ENCODE measurements around the gene MSRB3. TPM values are rescaled to one million over a fixed set of nuclear protein-coding genes. Genes with fewer than 3 reads are reported as not detected.

Gene MSRB3
- total and polyA plus RNA-seq, 2 of the 8 experiments (the other 6 are each of a cell fraction or from before 2014, with no cell fraction given), result 0.32 to 1.2 TPM

- Histone ChIP-seq H4K5ac (ENCODE audit: insufficient read length, low read depth, low read length) (no peak overlapping the region), H2BK12ac (ENCODE audit: low read depth, low read length) (no peak overlapping the region), H3K79me2 (ENCODE audit: control insufficient read depth in 1 of 2, insufficient read depth in 2 of 2, low read length in 2 of 2) (no peaks in the 10 kb centered on the region), H2BK5ac (ENCODE audit: low read depth, low read length) (no peak overlapping the region), H3K4ac (replicated peaks; ENCODE audit: insufficient read length, low read depth, low read length) (no peak overlapping the region), H3K14ac (ENCODE audit: insufficient read length) (no peak overlapping the region), H3K18ac (ENCODE audit: extremely low read depth, low read length) (no peak overlapping the region), H3K27ac (ENCODE audit: low read depth, low read length) (no peak overlapping the region), H3K23me2 (ENCODE audit: low read depth, low read length) (no peaks in the 10 kb centered on the region), H3K9ac (replicated peaks in 1 of 4; ENCODE audit: extremely low read depth in 1 of 4, low read depth in 3 of 4, low read length in 3 of 4) (no peak overlapping the region), H3K56ac (replicated peaks; ENCODE audit: insufficient read length, low read depth, low read length) (no peak overlapping the region), H3K23ac (ENCODE audit: insufficient read length) (no peak overlapping the region), H2BK20ac (ENCODE audit: low read length) (no peak overlapping the region), H2AK5ac (ENCODE audit: low read depth, low read length) (no peak overlapping the region), H2BK120ac (replicated peaks; ENCODE audit: low read depth, low read length) (no peak overlapping the region), H4K8ac (ENCODE audit: extremely low read depth, insufficient read depth, low read length) (no peak overlapping the region), H3K4me1 (replicated peaks in 1 of 4; ENCODE audit: control insufficient read depth in 3 of 4, insufficient read depth in 4 of 4, low read length in 3 of 4) (no peaks in the 10 kb centered on the region), H3K9me3 (ENCODE audit: insufficient read depth in 2 of 2, low read depth in 1 of 2, low read length in 1 of 2) (no peaks in the 10 kb centered on the region), H3K79me1 (ENCODE audit: low read depth, low read length) (no peaks in the 10 kb centered on the region), H3K36me3 (ENCODE audit: control insufficient read depth in 2 of 4, insufficient read depth in 4 of 4, low read length in 3 of 4) (no peaks in the 10 kb centered on the region), H2BK15ac (ENCODE audit: low read length) (no peak overlapping the region), H2AFZ (ENCODE audit: low read length) (peak overlapping the region; percentile 39; the same call in 1 of the 2 replicates), H4K91ac (replicated peaks; ENCODE audit: insufficient read length, low read length) (no peak overlapping the region), H3K27me3 (replicated peaks in 1 of 4; ENCODE audit: control insufficient read depth in 3 of 4, extremely low read depth in 1 of 4, insufficient read depth in 3 of 4, low read length in 3 of 4) (no peaks in the 10 kb centered on the region), H3K4me3 (ENCODE audit: extremely low read depth in 1 of 4, insufficient read depth in 2 of 4, low read depth in 3 of 4, low read length in 4 of 4) (no peak overlapping the region), H4K20me1 (replicated peaks in 1 of 2; ENCODE audit: control insufficient read depth in 1 of 2, insufficient read depth in 2 of 2, low read length in 2 of 2) (no peaks in the 10 kb centered on the region), H3K4me2 (ENCODE audit: insufficient read depth in 1 of 2, low read depth in 2 of 2, low read length in 2 of 2) (no peak overlapping the region)
- CTCF ChIA-PET (ENCODE audit: partially characterized antibody), result interaction anchor here (1.1 to 1.5 kb wide), 2 partner anchors 24 to 132 kb away, joined by 3 read pairs; no protein-coding TSS in a partner anchor
- WGBS, 2 experiments (ENCODE audit: extremely low coverage in 1 of 2, insufficient coverage in 1 of 2, insufficient read length in 1 of 2, insufficient replicate concordance in 2 of 2, low coverage in 1 of 2, low lambda C conversion rate in 2 of 2, missing lambda C conversion rate in 1 of 2), result 94% methylated on average over 6 of the region's 6 CpGs; no CpG with 5 or more reads in 1 of the 2 experiments
- DNase-seq (ENCODE audit: low read depth in 1 of 2, low spot score in 2 of 2) (no peak), FAIRE-seq (no peak)
- POLR2A ChIA-PET (ENCODE audit: partially characterized antibody), result no interaction called here
- TF ChIP-seq SIN3A (conservative IDR thresholded peaks at IDR 0.05 in 1 of 2, IDR thresholded peaks at IDR 0.05 in 1 of 2; ENCODE audit: low read depth in 1 of 2, low read length in 2 of 2) (no peak), SAP30 (IDR thresholded peaks at IDR 0.05; ENCODE audit: insufficient read depth, insufficient replicate concordance, low read length) (no peak), SP4 (IDR thresholded peaks at IDR 0.05; ENCODE audit: low read length) (no peak), RXRA (IDR thresholded peaks at IDR 0.05; ENCODE audit: insufficient read depth, low read depth, low read length) (no peak), CHD2 (IDR thresholded peaks at IDR 0.05; ENCODE audit: low read length) (no peak), MAFK (IDR thresholded peaks at IDR 0.05; ENCODE audit: low read depth, low read length) (no peak), SIRT6 (IDR thresholded peaks at IDR 0.05; ENCODE audit: low read length) (no peak), EGR1 (IDR thresholded peaks at IDR 0.05; ENCODE audit: borderline replicate concordance, low read depth, low read length) (no peak), GABPA (IDR thresholded peaks at IDR 0.05; ENCODE audit: borderline replicate concordance, insufficient read depth, low read length) (no peak), KDM1A (IDR thresholded peaks at IDR 0.05; ENCODE audit: borderline replicate concordance, low read length) (no peak), TAF1 (IDR thresholded peaks at IDR 0.05; ENCODE audit: low read depth, low read length) (no peak), ZNF274 (IDR thresholded peaks at IDR 0.05; ENCODE audit: borderline replicate concordance, extremely low read depth, low read length) (no peak), KDM4A (IDR thresholded peaks at IDR 0.05; ENCODE audit: low read depth, low read length, severe bottlenecking) (no peak), RBBP5 (IDR thresholded peaks at IDR 0.05; ENCODE audit: borderline replicate concordance, low read depth, low read length) (no peak)
These were observed 191.8 kb downstream of the MSRB3 start for GRCh38 chr12:65470256-65470655.
